Gastroesophageal sphincter (tissue), 3 donors: ENCODE data around the gene PIP5K1C.

Source experiments
- POLR2A ChIP-seq, 2 donors: fragments of 450-650 bp; IDR thresholded peaks; one replicate each; pipeline ENCODE4 v1.6.1; 2017; ENCODE audit warnings: antibody characterized with exemption in 2 of 2, mild to moderate bottlenecking in 2 of 2, moderate library complexity in 1 of 2
- TF ChIP-seq, protein P1 (sequence below), 4 experiments: fragments of 200-600 bp in 2 of 4; fragments of 450-650 bp in 2 of 4; sonication (generic) in 1 of 4; IDR thresholded peaks; one replicate each; pipeline ENCODE4 v1.5.1; 2017 to 2019; ENCODE audit warnings: antibody characterized with exemption in 4 of 4, mild to moderate bottlenecking in 2 of 4, moderate library complexity in 2 of 4

- TF ChIP-seq POLR2A (IDR thresholded peaks at IDR 0.05), result no peak
- TF ChIP-seq, protein P1, sequence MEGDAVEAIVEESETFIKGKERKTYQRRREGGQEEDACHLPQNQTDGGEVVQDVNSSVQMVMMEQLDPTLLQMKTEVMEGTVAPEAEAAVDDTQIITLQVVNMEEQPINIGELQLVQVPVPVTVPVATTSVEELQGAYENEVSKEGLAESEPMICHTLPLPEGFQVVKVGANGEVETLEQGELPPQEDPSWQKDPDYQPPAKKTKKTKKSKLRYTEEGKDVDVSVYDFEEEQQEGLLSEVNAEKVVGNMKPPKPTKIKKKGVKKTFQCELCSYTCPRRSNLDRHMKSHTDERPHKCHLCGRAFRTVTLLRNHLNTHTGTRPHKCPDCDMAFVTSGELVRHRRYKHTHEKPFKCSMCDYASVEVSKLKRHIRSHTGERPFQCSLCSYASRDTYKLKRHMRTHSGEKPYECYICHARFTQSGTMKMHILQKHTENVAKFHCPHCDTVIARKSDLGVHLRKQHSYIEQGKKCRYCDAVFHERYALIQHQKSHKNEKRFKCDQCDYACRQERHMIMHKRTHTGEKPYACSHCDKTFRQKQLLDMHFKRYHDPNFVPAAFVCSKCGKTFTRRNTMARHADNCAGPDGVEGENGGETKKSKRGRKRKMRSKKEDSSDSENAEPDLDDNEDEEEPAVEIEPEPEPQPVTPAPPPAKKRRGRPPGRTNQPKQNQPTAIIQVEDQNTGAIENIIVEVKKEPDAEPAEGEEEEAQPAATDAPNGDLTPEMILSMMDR (IDR thresholded peaks at IDR 0.05), result no peak
These were observed 32.5 kb downstream of the PIP5K1C start for GRCh38 chr19:3667766-3668165.
